AG10803 (cell line): Measurements from ENCODE around the gene VPS45.
A peak's percentile ranks its signal among the peaks of the same experiment; 100 is the strongest.

Source experiments
- DNase-seq: peaks from one replicate; pipeline ENCODE4 v3.0.0; 2010; ENCODE audit warnings: low read depth
- H3K4me3 ChIP-seq: 2 replicates; pipeline ENCODE4 v1.5.1; 2011; ENCODE audit warnings: mild to moderate bottlenecking, low read length, control low read depth
- TF ChIP-seq, protein P1 (sequence below): conservative IDR thresholded peaks from 2 replicates; pipeline ENCODE4 v1.5.1; 2011; ENCODE audit warnings: mild to moderate bottlenecking, low read length, control low read depth, inconsistent platforms

The VPS45 gene

DNA sequence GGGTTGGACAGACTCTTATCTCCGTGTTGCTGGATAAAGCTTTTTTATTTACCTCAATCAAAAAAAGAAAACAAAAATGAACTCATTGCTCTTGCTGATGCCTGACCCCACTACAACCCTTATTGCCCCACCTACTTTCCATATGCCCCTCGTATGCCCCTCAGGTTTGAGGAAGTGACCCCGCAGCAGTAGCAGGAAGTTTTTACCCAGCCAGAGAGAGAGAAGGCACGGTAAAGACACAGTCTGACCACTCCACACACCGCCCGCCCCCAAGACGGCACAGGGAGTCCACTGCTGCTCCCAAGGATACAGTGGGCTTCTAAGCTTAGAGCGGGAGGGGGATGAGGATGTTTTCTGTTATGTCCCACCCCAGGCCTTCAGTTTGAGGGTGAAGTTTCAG lies 92.0 kb downstream of the VPS45 start:
- DNase-seq, result no peak
- H3K4me3 ChIP-seq, result no peak overlapping the region
- TF ChIP-seq, protein P1, sequence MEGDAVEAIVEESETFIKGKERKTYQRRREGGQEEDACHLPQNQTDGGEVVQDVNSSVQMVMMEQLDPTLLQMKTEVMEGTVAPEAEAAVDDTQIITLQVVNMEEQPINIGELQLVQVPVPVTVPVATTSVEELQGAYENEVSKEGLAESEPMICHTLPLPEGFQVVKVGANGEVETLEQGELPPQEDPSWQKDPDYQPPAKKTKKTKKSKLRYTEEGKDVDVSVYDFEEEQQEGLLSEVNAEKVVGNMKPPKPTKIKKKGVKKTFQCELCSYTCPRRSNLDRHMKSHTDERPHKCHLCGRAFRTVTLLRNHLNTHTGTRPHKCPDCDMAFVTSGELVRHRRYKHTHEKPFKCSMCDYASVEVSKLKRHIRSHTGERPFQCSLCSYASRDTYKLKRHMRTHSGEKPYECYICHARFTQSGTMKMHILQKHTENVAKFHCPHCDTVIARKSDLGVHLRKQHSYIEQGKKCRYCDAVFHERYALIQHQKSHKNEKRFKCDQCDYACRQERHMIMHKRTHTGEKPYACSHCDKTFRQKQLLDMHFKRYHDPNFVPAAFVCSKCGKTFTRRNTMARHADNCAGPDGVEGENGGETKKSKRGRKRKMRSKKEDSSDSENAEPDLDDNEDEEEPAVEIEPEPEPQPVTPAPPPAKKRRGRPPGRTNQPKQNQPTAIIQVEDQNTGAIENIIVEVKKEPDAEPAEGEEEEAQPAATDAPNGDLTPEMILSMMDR, result no peak

DNA sequence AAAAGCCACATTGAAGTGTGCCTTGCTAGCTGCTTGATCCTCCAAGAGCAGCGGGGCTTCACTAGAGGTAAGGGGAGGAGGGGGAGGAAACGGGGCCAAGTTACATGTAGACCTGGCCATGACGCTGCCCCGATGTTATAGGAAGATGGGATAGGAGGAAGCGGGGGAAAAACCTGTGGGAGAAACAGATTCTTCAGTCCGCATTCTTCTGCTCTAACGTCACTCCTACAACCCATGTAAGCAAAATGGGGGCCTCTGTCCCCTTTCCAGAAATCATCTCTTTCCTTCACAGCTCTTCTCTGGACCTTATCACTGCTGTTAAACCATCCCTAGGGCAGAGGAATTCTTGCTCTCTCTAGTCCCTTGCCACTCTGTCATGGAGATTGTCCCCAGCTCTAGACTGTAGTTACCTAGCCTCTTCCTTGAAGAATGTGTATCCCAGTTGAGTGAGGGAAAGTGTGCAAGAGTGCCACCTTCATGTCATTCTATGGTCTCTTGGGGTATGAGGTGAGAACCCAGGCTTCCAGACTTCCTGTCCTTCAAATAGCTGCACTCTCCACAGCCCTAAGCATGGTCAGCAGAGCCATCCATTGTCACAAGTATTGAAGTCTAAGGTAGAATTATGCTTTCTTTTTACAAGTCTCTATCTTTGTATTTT lies 93.5 kb downstream of the VPS45 start:
- DNase-seq, result no peak
- TF ChIP-seq, protein P1, result no peak
- no peak overlapping the region for H3K4me3 ChIP-seq

DNA sequence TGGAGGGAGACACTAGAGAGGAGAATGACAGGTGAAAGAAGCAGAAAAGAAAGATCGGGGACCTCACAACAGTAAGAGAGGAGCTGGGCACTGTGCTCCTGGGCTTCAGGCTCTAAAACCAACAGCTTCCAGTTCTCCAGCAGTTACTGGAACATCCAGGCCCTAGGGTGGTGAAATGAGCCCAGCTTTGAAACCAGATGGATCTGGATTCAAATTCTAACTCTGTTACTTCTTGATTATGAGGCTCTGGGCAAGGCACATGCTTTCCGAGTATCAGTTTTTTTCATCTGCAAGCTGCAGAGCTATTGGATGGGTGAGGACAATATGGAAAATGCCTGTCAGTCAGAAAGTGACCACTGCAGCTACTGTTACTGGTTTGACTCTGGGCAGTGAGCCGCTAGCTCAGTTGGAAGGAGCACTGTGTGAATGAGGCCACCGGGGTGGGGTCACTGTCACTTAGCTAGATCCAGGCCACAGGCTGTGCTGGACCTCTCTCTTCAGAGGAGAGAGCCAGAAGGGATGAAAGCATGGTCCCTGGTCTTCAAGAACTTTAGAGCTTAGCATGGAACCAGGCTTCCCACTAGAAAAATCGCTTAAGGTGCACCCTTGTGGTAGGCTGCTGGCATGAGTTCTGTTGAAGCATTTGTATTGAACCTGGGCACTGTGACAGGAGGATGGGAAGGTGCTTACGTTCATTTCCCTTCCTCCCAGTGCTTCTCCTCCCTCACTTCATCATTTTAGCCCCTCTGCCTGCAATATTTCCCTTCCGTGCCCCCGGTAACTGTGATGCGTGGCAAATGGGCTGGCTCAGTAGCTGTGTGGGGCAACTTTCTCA lies 94.4 kb downstream of the VPS45 start:
- TF ChIP-seq, protein P1, result no peak
- no peak for DNase-seq
- peak overlapping the region; percentile 45 for H3K4me3 ChIP-seq

DNA sequence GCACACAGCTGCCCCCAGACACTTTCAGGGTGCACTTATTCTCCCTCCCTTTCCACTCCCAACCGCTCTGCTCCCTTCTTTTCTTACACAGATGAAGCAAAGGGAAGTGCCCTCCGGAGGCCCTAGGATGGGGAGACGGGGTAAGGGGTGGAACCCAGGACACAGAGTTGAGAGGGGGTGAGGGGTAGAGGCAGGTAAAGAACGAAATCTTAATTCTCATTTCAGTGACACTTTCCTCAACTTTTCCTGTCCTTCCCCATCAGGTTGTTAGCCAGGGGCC lies 94.9 kb downstream of the VPS45 start:
- H3K4me3 ChIP-seq, result peak overlapping the region; percentile 45
- DNase-seq, result no peak
- TF ChIP-seq, protein P1, result no peak

DNA sequence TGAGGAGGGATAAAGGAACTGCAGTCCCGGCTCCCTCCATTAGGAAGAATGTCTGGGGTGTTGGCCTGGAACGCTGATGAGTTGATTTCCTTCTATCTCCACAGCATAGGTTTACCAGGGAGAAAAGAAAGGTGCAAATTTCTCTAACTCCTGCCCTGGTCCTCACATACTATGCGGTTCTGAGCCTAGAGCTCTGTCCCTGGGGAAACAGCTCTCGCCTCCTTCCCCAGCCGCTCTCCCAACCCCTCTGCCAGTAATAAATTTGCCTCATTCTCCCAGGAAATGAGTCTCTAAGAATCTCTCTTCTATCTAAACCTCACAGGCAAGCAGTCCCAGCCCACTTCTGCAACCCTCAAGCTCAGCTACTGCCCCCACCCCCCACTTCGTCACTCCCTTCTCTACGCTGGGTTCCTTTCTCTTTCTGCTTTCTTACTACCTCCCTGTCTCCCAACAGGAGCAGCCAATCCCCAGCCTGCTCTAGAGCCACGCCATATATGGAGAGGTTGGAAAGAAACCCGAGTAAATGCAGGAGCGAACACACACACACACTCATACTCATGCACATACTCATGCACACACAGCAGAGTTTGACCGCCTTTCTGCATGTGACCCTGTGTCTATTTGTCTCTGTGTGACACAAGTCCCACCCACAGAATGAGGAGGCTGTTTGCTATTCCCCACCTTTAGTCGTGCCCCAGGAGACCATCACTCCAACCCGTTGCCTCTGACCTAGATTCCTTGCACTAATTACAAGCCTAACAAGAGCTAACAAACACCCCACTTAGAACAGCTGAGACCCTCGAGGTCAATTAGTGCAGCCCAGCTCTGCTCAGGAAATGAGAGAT lies 95.5 kb downstream of the VPS45 start:
- peak; percentile 99 for DNase-seq
- TF ChIP-seq, protein P1, result peak; percentile 39
- H3K4me3 ChIP-seq, result peak overlapping the region; percentile 45

DNA sequence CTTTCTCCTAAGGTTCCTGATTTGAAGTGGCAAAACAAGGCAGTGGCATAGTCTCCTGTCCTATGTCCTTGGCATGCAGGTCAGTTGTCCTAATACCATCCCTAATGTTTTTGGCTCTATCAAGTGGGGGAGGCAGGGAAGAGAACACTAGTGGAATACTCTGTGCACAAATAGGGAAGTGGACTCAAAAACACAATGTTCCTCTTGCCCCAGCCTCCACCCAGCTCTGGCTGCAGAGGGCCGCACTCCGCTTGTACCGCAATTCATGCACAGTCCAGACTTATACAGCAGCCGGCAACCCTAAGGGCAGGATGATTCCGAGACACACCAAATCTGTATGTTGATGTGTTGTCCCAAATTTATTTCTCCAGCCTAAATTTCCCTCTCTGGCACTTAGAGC lies 96.6 kb downstream of the VPS45 start:
- no peak for DNase-seq
- TF ChIP-seq, protein P1, result no peak
- H3K4me3 ChIP-seq, result no peak overlapping the region
